ENCODE measurements around the gene TREH. TPM values are rescaled to one million over a fixed set of nuclear protein-coding genes. Genes with fewer than 3 reads are reported as not detected.

The TREH gene
- total RNA-seq, 2 donors from 2014 or later = not detected

GRCh38 chr11:118655486-118656190, 23.8 kb downstream of the TREH start:
- no peak for DNase-seq (ENCODE audit: low spot score)
- Histone ChIP-seq H3K27me3 (no peaks in the 10 kb centered on the region), H3K4me1 (peaks cover 0 to 18% of the 10 kb centered on the region in 2 donors), H3K36me3 (peaks cover 63% of the 10 kb centered on the region), H3K4me3 (no peak overlapping the region), H3K27ac (no peak overlapping the region), H3K9me3 (no peaks in the 10 kb centered on the region)
- no peak for TF ChIP-seq CTCF (IDR thresholded peaks at IDR 0.05)

GRCh38 chr11:118653684-118654390, 25.6 kb downstream of the TREH start:
- H3K27ac ChIP-seq = no peak overlapping the region
- TF ChIP-seq CTCF (IDR thresholded peaks at IDR 0.05) = no peak
- H3K9me3 ChIP-seq = no peaks in the 10 kb centered on the region
- no peak overlapping the region for H3K4me3 ChIP-seq
- H3K4me1 ChIP-seq = peaks cover 0 to 4% of the 10 kb centered on the region in 2 donors
- peaks cover 81% of the 10 kb centered on the region for H3K36me3 ChIP-seq
- DNase-seq (ENCODE audit: low spot score) = no peak
- H3K27me3 ChIP-seq = no peaks in the 10 kb centered on the region

- Histone ChIP-seq H3K9me3 (no peaks in the 10 kb centered on the region), H3K27me3 (no peaks in the 10 kb centered on the region), H3K27ac (no peak overlapping the region), H3K4me1 (no peaks in the 10 kb centered on the region), H3K4me3 (no peak overlapping the region), H3K36me3 (peaks cover 93% of the 10 kb centered on the region)
- TF ChIP-seq CTCF (IDR thresholded peaks at IDR 0.05) = no peak
- no peak for DNase-seq (ENCODE audit: low spot score)
Measured at GRCh38 chr11:118652681-118653181, 26.7 kb downstream of the TREH start.

- Histone ChIP-seq H3K27ac (no peak overlapping the region), H3K27me3 (no peaks in the 10 kb centered on the region), H3K9me3 (no peaks in the 10 kb centered on the region), H3K36me3 (peaks cover 97% of the 10 kb centered on the region), H3K4me3 (no peak overlapping the region), H3K4me1 (no peaks in the 10 kb centered on the region)
- no peak for TF ChIP-seq CTCF (IDR thresholded peaks at IDR 0.05)
- no peak for DNase-seq (ENCODE audit: low spot score)
Measured at GRCh38 chr11:118651820-118652219, 27.6 kb downstream of the TREH start.

- Histone ChIP-seq H3K27me3 (no peaks in the 10 kb centered on the region), H3K27ac (no peak overlapping the region), H3K36me3 (peaks cover 96% of the 10 kb centered on the region), H3K4me3 (no peak overlapping the region), H3K4me1 (no peaks in the 10 kb centered on the region), H3K9me3 (no peaks in the 10 kb centered on the region)
- TF ChIP-seq CTCF (IDR thresholded peaks at IDR 0.05) = no peak
- DNase-seq (ENCODE audit: low spot score) = no peak
Measured at GRCh38 chr11:118650366-118650765, 29.1 kb downstream of the TREH start.

Data from right atrium auricular region (tissue), 2 donors.